ENCODE measurements around the gene DIO3.

The DIO3 gene

GRCh38 chr14:101584055-101584859, 23.0 kb downstream of the DIO3 start:
- peak; percentile 87 for DNase-seq

DNA sequence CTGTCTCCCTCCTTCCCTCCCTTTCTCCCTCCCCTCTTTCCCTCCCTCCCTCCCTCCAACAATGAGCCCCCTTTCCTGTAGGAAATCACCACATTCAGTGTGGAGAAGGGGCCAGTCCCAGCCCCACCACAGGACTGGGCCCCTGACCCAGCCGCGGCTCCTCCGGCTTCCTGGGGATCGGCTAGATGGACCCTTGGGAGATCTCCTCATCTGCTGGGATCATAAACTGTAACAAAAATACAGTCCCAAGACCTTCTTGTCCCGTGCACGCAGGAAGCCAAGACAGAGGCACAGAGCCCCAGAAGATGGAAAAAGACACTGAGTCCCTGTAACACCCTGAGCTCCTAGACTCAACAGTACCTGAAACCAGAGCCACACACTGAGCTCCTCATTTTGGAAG, 23.9 kb downstream of the DIO3 start:
- DNase-seq = no peak

GRCh38 chr14:101586531-101587430, 25.5 kb downstream of the DIO3 start:
- DNase-seq = no peak

DNA sequence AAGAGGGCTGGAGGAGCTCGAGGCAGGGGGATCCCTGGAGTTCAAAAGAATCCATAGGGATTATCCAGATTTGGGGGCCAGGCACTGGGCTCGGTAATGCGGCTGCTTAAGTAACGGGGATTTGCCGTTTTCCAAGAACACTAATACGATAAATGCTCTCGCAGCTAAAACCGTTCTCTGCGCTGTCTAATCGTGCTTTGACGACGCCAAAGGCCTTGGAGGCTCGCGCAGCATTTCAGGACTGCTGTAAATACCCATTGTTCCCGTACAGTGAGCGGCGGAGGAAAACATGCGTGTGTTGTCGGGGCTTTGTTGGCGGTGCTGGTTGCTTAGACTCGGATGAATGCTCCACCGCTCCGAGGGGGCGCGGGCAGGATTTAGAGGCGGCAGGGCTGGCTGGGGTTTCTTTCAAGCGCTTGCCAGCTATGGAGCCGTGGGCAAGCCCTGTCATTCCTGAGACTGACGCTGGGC, 26.2 kb downstream of the DIO3 start:
- no peak for DNase-seq

- DNase-seq = no peak
Measured at GRCh38 chr14:101588286-101588975, 27.1 kb downstream of the DIO3 start.

DNA sequence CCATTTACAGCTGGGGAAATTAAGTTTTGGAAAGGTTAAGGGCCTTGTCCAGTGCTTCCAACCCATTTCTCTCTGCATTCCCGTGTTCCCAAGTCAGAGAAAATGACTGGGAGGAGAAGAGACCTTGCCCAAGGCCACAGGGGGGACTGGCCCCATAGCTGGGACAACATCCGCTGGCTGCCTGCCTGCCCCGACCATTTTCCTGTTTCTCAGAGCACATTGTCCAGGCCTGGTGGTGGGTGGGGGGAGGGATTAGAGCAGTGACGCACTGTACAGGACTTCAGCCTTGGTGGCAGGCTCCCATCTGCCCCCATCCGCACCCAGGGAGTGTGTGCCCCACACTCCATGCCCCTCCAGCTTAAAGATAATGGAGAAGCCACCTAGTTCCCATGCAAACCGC, 27.7 kb downstream of the DIO3 start:
- DNase-seq = no peak

- no peak for DNase-seq
Measured at GRCh38 chr14:101589486-101590015, 28.3 kb downstream of the DIO3 start.

GRCh38 chr14:101590062-101590461, 28.8 kb downstream of the DIO3 start:
- DNase-seq = no peak

DNA sequence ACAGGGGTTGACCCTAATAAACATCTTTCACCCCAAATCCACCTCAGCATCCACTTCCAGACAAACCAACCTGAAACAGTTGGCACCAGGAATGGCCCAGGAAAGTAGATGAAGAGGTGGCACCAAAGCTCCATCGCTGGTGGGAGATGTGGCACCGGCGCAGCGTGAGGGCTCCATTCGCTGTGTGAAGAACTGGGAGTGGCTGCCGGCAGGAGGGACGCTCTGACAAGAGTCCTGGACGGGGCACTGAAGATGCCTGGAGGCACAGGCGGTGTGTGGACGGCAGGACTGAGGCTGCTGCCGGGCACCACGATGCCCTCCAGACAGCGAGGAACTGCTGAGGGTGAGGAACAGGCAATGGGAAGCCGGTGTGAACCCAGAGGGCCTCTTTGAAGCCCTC, 29.3 kb downstream of the DIO3 start:
- DNase-seq = no peak

DNA sequence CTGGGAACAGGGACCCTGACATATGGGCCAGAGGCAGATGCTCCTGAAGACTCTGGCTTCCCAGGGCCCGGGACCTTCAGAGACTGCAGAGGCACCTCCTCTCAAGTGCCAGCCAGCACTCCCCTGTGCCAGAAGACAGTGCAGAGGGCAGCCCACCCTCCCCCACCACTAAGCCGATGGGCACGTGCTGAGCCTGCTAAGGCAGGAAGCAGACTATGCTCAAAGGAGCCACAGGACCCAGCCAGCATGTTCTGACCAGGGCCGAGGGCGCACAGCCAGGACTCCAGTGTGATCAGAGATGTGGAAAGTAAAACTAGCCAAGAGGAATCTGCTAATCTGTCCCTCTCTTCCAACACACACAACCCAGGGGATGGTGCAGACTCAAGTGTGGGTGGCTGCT, 29.8 kb downstream of the DIO3 start:
- DNase-seq = no peak

- no peak for DNase-seq
Measured at GRCh38 chr14:101591582-101591981, 30.3 kb downstream of the DIO3 start.

GRCh38 chr14:101593411-101594238, 32.3 kb downstream of the DIO3 start:
- no peak for DNase-seq

- no peak for DNase-seq
Measured at GRCh38 chr14:101594511-101595148, 33.3 kb downstream of the DIO3 start.

GRCh38 chr14:101595349-101595748, 34.1 kb downstream of the DIO3 start:
- DNase-seq = no peak

DNA sequence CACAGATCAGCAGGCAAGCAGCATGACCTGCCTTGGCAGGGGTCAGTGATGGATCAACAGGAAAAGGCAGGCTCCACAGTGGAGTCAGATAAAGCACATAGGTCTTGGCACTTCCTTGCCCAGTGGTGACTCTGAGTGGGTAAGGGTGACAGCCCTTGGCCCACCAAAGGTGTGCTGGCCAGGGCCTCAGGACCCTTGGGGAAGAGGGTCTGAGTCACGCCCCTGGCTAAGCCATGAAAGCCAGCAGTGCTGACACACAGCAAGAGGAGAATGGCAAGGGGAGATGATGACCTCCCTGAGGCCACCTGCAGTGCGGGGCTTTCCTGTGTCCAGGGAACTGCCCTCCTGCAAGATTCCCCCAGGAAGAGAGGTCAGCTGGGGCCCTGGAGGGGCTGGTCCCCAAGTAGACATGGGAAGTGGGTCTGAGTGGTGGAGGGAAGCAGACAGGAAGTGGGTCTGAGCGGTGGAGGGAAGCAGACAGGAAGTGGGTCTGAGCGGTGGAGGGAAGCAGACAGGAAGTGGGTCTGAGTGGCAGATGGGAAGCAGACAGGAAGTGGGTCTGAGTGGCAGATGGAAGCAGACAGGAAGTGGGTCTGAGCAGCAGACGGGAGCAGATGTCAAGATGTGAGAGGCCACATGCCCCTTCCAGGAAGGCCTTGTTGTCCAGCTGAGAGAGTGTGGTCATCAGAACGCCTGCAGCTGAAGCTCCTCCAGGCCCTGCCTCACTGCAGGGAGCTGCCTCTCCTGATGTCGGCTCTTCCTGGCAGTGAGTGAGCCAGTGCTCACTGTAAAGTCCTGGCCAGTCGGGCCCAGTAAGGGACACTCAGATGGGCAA, 34.8 kb downstream of the DIO3 start:
- DNase-seq = no peak

GRCh38 chr14:101596742-101597141, 35.4 kb downstream of the DIO3 start:
- no peak for DNase-seq

DNA sequence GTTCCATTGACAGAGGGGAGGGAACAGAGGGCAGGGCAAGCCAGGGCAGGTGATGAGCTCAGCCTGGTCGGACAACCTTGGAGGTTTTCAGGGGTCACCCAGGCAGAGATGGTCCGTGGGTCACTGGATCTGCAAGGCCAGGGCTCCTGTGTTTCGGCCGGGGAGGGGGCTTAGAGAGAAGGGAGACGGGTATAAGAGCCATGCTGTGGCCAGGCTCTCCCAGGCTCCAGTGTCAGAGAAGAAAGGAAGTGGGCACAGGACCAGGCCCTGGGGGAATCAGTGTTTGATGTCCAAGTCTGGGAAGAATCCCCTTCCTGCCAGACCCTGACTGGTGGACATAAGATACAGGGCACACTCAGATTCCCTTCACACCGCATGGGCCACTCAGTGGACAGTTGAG, 36.9 kb downstream of the DIO3 start:
- DNase-seq = no peak

GRCh38 chr14:101598571-101599233, 37.4 kb downstream of the DIO3 start:
- DNase-seq = no peak

- DNase-seq = no peak
Measured at GRCh38 chr14:101599234-101599885, 38.1 kb downstream of the DIO3 start.
